NT2/D1 (cell line): Measurements from ENCODE around the gene LHFPL3.

Source experiments
- SUZ12 ChIP-seq: IDR thresholded peaks from 2 replicates; pipeline ENCODE4 v1.6.1; 2011; ENCODE audit not compliant: insufficient read length, insufficient read depth; ENCODE audit errors: extremely low read depth
- YY1 ChIP-seq: IDR thresholded peaks from 2 replicates; pipeline ENCODE4 v1.6.1; 2011; ENCODE audit not compliant: insufficient read length, insufficient read depth
- ZNF274 ChIP-seq: IDR thresholded peaks from 2 replicates; pipeline ENCODE4 v1.6.1; 2011; ENCODE audit warnings: mild to moderate bottlenecking, low read depth, low read length

DNA sequence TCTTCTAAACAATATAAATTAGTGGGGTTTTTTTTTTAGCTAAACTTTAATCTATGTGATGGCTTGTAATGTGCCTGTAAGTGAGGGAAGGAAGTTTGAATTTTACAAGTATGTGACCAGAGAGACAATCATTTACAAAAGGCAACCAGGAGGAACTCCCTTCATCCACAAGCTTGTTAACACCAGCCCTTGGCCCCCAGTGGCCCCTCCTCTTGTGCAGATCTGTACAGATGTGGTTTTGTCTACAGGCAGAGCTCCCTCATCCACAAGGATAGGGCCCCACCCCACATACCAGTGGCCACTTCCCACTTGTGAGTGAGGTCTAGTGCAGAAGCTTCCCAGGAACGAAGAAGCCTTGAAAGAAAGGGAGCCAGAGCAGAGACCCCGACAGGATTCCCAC is 451.5 kb downstream of the LHFPL3 start:
- TF ChIP-seq YY1 (no peak), SUZ12 (no peak), ZNF274 (no peak)
